ENCODE results near the gene LRP3.

The LRP3 gene

DNA sequence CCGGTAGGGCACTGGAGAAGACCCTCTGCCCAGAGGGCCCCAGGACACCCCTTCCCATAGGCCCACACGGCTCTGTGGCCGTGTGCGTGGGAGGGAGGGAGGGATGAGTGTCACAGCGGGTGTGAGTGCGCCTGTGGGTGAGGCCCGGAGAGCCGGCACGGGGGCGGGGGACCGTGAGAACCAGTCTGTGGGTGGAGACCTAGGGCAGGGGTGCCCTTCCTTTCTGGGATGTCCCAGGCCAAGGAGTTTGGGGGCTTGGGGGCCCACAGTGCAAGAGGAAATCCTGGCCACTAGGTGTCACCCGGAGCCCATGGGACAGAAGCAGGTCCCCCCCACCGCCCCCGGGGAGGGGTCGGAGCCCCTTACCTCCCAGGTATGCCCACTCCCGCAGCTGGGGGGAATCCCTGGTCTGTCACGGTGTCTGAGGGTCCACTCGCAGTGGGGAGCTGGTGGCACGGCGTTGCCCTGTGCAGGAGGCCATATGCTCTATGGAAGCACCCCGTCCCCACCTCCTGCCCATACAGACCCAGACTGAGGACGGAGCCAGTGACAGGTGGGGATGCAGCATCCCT is 47.5 kb downstream of the LRP3 start:
- Histone ChIP-seq H3K27me3 (ENCODE audit: control insufficient read depth, insufficient read depth, low read length) (no peaks in the 10 kb centered on the region), H3K27ac (ENCODE audit: low read depth, low read length) (no peak overlapping the region), H3K9ac (ENCODE audit: low read depth, low read length) (no peak overlapping the region)

DNA sequence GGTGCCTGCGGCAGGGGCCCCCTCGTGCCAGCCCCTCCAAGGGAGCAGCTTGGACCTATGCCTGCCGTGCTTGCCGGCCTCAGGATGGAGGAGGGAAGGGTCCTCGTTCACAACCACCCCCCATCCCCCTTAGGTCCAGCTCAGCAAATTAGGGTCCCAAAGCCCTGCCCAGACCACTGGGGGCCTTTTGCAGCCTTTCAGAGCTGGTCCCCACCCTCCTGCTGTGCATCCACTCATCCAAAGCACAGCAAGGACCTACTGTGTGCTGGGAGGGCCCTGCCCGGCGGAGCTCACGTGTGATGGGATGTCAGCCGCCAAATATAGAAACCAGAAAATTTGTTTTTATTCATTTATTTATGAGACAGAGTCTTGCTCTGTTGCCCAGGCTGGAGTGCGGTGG is 48.0 kb downstream of the LRP3 start:
- no peaks in the 10 kb centered on the region for H3K4me1 ChIP-seq (ENCODE audit: control insufficient read depth, insufficient read depth, low read length)
- no peak overlapping the region for H3K9ac ChIP-seq (ENCODE audit: low read depth, low read length)
- peaks cover 6% of the 10 kb centered on the region; the same call in 1 of the 2 replicates for H3K9me3 ChIP-seq (ENCODE audit: control insufficient read depth, insufficient read depth, low read length)
- H3K4me3 ChIP-seq (ENCODE audit: low read depth, low read length) = no peak overlapping the region
- no peaks in the 10 kb centered on the region for H3K27me3 ChIP-seq (ENCODE audit: control insufficient read depth, insufficient read depth, low read length)
- H3K36me3 ChIP-seq (ENCODE audit: control insufficient read depth, insufficient read depth, low read length) = no peaks in the 10 kb centered on the region
- no peak overlapping the region for H3K27ac ChIP-seq (ENCODE audit: low read depth, low read length)

More for the DNA sequence above, 47.5 kb downstream of the LRP3 start:
- Histone ChIP-seq H3K4me1 (ENCODE audit: control insufficient read depth, insufficient read depth, low read length) (no peaks in the 10 kb centered on the region), H3K9me3 (ENCODE audit: control insufficient read depth, insufficient read depth, low read length) (peaks cover 6% of the 10 kb centered on the region; the same call in 1 of the 2 replicates), H3K36me3 (ENCODE audit: control insufficient read depth, insufficient read depth, low read length) (no peaks in the 10 kb centered on the region), H3K4me3 (ENCODE audit: low read depth, low read length) (no peak overlapping the region)

DNA sequence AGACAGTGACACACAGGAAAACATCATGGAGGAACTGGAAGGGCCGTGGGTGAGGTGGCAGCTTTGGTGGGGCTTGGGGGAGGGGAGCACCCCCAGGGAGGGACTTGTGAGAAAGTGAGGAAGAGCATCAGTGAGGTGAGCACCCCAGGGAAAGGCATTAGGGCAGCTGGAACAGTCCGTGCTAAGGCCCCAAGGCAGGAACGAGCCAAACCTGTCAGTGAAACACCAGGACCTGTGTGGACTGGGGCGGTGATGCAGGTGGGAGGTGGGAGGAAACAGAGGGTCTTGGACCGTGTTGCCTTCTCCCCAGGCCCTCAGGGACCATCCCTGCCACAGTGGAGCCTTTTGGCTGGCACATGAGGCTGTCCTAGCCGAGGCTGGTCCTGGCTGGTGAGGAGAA is 48.8 kb downstream of the LRP3 start:
- H3K9ac ChIP-seq (ENCODE audit: low read depth, low read length) = no peak overlapping the region
- no peaks in the 10 kb centered on the region for H3K36me3 ChIP-seq (ENCODE audit: control insufficient read depth, insufficient read depth, low read length)
- no peak overlapping the region for H3K27ac ChIP-seq (ENCODE audit: low read depth, low read length)
- H3K4me1 ChIP-seq (ENCODE audit: control insufficient read depth, insufficient read depth, low read length) = no peaks in the 10 kb centered on the region
- H3K4me3 ChIP-seq (ENCODE audit: low read depth, low read length) = no peak overlapping the region
- H3K27me3 ChIP-seq (ENCODE audit: control insufficient read depth, insufficient read depth, low read length) = no peaks in the 10 kb centered on the region
- peaks cover 6% of the 10 kb centered on the region; the same call in 1 of the 2 replicates for H3K9me3 ChIP-seq (ENCODE audit: control insufficient read depth, insufficient read depth, low read length)

DNA sequence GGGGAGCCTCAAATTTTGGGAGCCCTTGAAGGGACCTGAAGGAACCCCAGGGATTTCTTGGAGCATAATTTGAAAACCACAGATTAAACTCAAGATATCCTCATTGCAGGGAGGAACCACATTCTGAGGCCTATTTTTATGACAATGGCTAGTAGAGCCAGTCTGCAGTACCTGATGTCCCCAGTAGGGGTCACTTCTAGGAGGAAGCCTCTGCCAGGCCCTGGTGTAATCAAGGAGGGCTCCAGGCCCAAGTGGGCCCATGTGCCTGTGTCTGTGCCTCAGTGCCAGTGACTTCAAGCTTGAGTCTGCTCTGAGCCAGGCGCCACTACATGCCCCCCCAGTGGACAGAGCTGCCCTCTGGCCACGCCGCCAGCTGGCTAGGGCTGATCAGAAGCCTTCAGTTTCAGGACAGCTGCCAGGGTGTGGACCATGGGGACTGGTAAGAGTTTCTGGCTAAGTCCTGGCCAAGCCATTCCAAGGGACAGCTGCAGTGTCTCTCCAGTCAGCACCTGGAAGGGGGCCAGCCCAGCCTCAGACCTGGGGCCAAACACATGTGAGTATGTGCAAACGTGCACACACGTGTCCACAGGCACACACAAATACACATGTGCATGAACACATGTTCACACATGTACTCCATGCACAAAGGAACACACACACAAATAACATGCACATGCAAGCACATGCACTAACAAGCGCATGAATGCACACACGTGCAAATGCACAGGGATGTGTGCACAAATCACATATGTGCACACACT is 52.0 kb downstream of the LRP3 start:
- peaks cover 6% of the 10 kb centered on the region; the same call in 1 of the 2 replicates for H3K9me3 ChIP-seq (ENCODE audit: control insufficient read depth, insufficient read depth, low read length)
- H3K9ac ChIP-seq (ENCODE audit: low read depth, low read length) = no peak overlapping the region
- H3K27me3 ChIP-seq (ENCODE audit: control insufficient read depth, insufficient read depth, low read length) = no peaks in the 10 kb centered on the region
- no peaks in the 10 kb centered on the region for H3K36me3 ChIP-seq (ENCODE audit: control insufficient read depth, insufficient read depth, low read length)
- H3K27ac ChIP-seq (ENCODE audit: low read depth, low read length) = no peak overlapping the region
- H3K4me3 ChIP-seq (ENCODE audit: low read depth, low read length) = no peak overlapping the region
- H3K4me1 ChIP-seq (ENCODE audit: control insufficient read depth, insufficient read depth, low read length) = no peaks in the 10 kb centered on the region

DNA sequence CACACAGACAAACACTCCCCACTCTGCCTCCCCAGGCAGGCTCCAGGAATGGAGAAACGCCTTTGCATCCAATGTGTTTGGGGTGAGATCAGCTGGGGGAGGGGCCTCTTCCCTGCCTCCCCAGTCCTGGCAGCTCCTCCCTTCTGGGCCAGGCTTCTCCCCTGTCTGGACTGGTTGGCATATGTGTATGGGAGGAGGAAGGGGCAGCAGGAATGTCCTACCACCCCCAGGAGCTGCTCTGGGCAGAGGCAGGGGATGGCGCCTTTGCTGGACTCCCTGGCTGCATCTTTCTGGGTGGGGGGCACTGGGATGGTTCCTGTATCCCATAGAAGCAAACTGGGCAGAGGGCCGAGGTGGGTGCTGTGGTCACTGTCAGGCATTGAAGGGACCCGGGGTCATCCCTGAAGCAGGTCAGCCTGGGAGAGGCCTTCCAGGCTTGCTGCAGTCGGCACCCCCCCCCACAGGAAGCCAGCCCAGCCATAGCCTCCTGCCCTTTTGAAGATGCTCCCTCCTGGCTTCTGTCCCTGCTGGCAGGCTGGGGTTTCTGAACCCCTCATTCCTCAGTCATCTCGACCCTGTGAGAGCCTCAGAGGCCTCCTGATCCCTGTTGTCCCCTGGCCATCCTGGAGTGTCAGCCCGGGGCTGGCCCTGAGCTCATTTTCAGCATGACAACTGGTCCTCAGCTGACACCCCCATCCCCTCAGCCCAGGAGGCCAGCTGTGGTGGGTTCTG is 52.7 kb downstream of the LRP3 start:
- H3K27ac ChIP-seq (ENCODE audit: low read depth, low read length) = no peak overlapping the region
- no peak overlapping the region for H3K9ac ChIP-seq (ENCODE audit: low read depth, low read length)
- no peaks in the 10 kb centered on the region for H3K4me1 ChIP-seq (ENCODE audit: control insufficient read depth, insufficient read depth, low read length)
- no peaks in the 10 kb centered on the region for H3K27me3 ChIP-seq (ENCODE audit: control insufficient read depth, insufficient read depth, low read length)
- no peak overlapping the region for H3K4me3 ChIP-seq (ENCODE audit: low read depth, low read length)
- no peaks in the 10 kb centered on the region for H3K36me3 ChIP-seq (ENCODE audit: control insufficient read depth, insufficient read depth, low read length)
- H3K9me3 ChIP-seq (ENCODE audit: control insufficient read depth, insufficient read depth, low read length) = peaks cover 6% of the 10 kb centered on the region; the same call in 1 of the 2 replicates

DNA sequence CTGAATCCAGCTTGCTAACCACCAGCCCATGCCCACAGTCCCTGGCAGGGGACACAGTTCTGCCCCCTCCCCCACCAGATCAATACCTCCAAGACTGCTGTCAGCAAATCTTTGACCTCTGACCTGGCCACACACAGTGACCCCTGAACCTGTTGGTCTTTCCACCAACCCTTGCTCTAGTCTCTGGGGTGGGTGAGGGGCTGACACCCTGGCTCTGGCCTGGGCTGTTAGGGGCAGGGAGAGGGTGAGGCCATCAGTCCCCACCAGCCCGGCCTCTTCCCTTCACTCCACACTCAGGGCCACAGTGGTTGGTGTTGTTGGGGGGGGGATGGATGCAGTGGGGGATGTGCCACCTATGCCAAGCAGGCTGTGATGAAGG is 53.3 kb downstream of the LRP3 start:
- Histone ChIP-seq H3K9me3 (ENCODE audit: control insufficient read depth, insufficient read depth, low read length) (peaks cover 6% of the 10 kb centered on the region; the same call in 1 of the 2 replicates), H3K4me1 (ENCODE audit: control insufficient read depth, insufficient read depth, low read length) (no peaks in the 10 kb centered on the region), H3K4me3 (ENCODE audit: low read depth, low read length) (no peak overlapping the region), H3K36me3 (ENCODE audit: control insufficient read depth, insufficient read depth, low read length) (no peaks in the 10 kb centered on the region), H3K27me3 (ENCODE audit: control insufficient read depth, insufficient read depth, low read length) (no peaks in the 10 kb centered on the region), H3K9ac (ENCODE audit: low read depth, low read length) (no peak overlapping the region), H3K27ac (ENCODE audit: low read depth, low read length) (no peak overlapping the region)

DNA sequence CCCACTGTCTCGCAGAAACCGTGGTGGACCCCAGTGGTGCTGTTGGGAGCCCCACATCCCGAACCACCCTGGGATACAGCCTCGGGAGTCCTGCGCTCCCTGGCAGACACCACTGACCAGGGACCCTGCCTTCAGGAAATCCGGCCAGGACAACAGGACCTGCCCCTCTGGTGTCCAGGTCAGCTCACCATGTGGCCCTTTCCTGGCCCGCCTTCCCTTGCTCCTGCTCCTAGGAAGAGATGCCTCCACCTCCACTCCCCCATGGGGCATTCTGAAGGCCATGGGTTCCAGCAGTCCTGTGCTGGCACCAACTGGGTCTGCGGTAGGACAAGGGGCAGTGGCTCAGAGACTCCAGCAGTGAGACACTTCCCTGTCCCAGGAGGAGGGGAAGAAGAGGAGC is 54.0 kb downstream of the LRP3 start:
- H3K27ac ChIP-seq (ENCODE audit: low read depth, low read length) = no peak overlapping the region
- H3K4me1 ChIP-seq (ENCODE audit: control insufficient read depth, insufficient read depth, low read length) = no peaks in the 10 kb centered on the region
- H3K9ac ChIP-seq (ENCODE audit: low read depth, low read length) = no peak overlapping the region
- no peaks in the 10 kb centered on the region for H3K36me3 ChIP-seq (ENCODE audit: control insufficient read depth, insufficient read depth, low read length)
- H3K4me3 ChIP-seq (ENCODE audit: low read depth, low read length) = no peak overlapping the region
- no peaks in the 10 kb centered on the region for H3K27me3 ChIP-seq (ENCODE audit: control insufficient read depth, insufficient read depth, low read length)
- peaks cover 6% of the 10 kb centered on the region; the same call in 1 of the 2 replicates for H3K9me3 ChIP-seq (ENCODE audit: control insufficient read depth, insufficient read depth, low read length)

DNA sequence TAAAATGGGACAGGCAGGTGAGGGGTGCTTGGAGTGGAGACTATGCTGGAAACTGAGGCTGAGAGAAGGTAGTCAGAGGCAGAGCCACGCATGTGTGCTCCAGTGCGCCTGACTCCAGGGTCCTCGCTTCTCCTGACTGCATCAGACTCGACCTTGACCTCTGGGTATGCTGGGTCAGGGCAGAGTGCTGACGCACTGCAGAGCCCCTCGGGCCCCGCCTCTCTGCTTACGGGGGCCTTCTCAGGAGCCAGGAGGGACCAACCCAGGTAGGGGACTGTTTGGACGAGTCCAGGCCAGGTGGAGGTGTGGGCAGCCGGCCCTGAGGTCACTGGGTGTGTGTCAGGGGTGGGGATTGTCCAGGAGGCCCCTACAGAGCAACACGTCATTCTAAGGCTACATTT is 54.4 kb downstream of the LRP3 start:
- no peaks in the 10 kb centered on the region for H3K4me1 ChIP-seq (ENCODE audit: control insufficient read depth, insufficient read depth, low read length)
- H3K27me3 ChIP-seq (ENCODE audit: control insufficient read depth, insufficient read depth, low read length) = no peaks in the 10 kb centered on the region
- peaks cover 6% of the 10 kb centered on the region; the same call in 1 of the 2 replicates for H3K9me3 ChIP-seq (ENCODE audit: control insufficient read depth, insufficient read depth, low read length)
- H3K4me3 ChIP-seq (ENCODE audit: low read depth, low read length) = no peak overlapping the region
- H3K27ac ChIP-seq (ENCODE audit: low read depth, low read length) = no peak overlapping the region
- no peaks in the 10 kb centered on the region for H3K36me3 ChIP-seq (ENCODE audit: control insufficient read depth, insufficient read depth, low read length)
- H3K9ac ChIP-seq (ENCODE audit: low read depth, low read length) = no peak overlapping the region

DNA sequence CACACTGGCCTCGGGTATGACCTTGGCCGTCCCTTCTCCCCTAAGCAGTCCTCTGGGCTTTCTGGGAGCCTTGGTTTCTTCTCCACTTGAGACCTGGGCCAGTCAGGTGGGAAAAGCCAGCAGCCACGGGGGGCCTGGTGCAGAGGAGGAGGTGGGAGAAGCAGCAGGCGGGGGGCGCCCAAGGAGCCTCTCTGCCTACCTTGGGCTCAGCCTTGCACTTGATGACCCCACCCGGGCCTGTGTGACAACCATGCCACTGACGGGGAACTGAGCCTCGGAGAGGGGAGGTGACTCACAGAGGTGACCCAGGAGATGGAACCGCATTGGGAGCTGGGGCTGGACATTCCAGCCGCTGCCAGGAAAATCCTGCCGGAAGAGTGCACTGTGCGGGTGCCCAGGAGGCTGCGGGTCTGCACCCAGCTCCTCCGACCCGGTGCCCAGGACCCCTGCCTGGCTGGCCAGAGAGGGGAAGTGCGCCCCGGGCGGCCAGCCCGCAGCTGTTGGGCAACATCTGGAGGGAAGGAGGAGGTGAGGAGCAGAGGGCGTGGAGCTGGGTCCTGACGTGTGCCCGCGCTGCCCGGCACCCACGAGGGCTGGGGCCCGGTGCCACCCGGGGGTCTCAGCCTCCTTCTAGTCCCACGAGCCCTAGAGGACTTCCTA is 55.0 kb downstream of the LRP3 start:
- H3K9ac ChIP-seq (ENCODE audit: low read depth, low read length) = no peak overlapping the region
- H3K4me3 ChIP-seq (ENCODE audit: low read depth, low read length) = no peak overlapping the region
- no peaks in the 10 kb centered on the region for H3K36me3 ChIP-seq (ENCODE audit: control insufficient read depth, insufficient read depth, low read length)
- H3K27ac ChIP-seq (ENCODE audit: low read depth, low read length) = no peak overlapping the region
- no peaks in the 10 kb centered on the region for H3K27me3 ChIP-seq (ENCODE audit: control insufficient read depth, insufficient read depth, low read length)
- no peaks in the 10 kb centered on the region for H3K4me1 ChIP-seq (ENCODE audit: control insufficient read depth, insufficient read depth, low read length)
- H3K9me3 ChIP-seq (ENCODE audit: control insufficient read depth, insufficient read depth, low read length) = peaks cover 6% of the 10 kb centered on the region; the same call in 1 of the 2 replicates

DNA sequence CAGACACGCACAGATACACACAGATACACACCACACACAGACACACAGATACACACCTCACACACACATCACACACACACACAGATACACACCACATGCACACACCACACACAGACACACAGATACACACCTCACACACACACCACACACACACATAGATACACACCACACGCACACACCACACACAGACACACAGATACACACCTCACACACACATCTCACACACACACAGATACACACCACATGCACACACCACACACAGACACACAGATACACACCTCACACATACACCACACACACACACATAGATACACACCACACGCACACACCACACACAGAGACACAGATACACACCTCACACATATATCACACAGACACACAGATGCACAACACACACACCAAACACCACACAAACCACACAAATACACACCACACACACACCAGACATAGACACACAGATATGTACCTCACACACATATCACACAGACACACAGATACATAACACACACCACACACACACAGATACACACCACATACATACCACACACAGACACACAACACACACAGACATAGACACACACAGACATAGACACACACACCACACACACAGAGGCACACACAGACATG is 55.7 kb downstream of the LRP3 start:
- Histone ChIP-seq H3K27ac (ENCODE audit: low read depth, low read length) (no peak overlapping the region), H3K4me3 (ENCODE audit: low read depth, low read length) (no peak overlapping the region), H3K9me3 (ENCODE audit: control insufficient read depth, insufficient read depth, low read length) (peaks cover 6% of the 10 kb centered on the region; the same call in 1 of the 2 replicates), H3K4me1 (ENCODE audit: control insufficient read depth, insufficient read depth, low read length) (no peaks in the 10 kb centered on the region), H3K36me3 (ENCODE audit: control insufficient read depth, insufficient read depth, low read length) (no peaks in the 10 kb centered on the region), H3K9ac (ENCODE audit: low read depth, low read length) (no peak overlapping the region), H3K27me3 (ENCODE audit: control insufficient read depth, insufficient read depth, low read length) (no peaks in the 10 kb centered on the region)
